H1 (cell line): ENCODE measurements around the gene ANKRD40CL. TPM values are rescaled to one million over a fixed set of nuclear protein-coding genes. Genes with fewer than 3 reads are reported as not detected.

Experiments used
- ATF3 ChIP-seq: IDR thresholded peaks from 2 replicates; pipeline ENCODE4 v1.6.1; 2011; ENCODE audit warnings: low read depth, mild to moderate bottlenecking, low read length; ENCODE audit not compliant: insufficient read depth
- CHD2 ChIP-seq: IDR thresholded peaks from 2 replicates; pipeline ENCODE4 v1.6.1; 2012; ENCODE audit warnings: low read length, improper control_type of control experiment
- GTF2F1 ChIP-seq: IDR thresholded peaks from 2 replicates; pipeline ENCODE4 v1.6.1; 2012; ENCODE audit warnings: low read depth, low read length, improper control_type of control experiment, borderline replicate concordance
- KDM1A ChIP-seq: fragments of 200-600, 300-600 bp; sonication (generic); IDR thresholded peaks from 2 replicates; pipeline ENCODE4 v1.7.1; 2016; ENCODE audit warnings: mild to moderate bottlenecking, low read length, borderline replicate concordance
- TEAD4 ChIP-seq: IDR thresholded peaks from 2 replicates; pipeline ENCODE4 v1.6.1; 2012; ENCODE audit warnings: low read depth, low read length, inconsistent platforms, mixed read lengths
- polyA plus RNA-seq, 7 experiments: library from polyadenylated mRNA; depleted of rRNA in 3 of 7; stranded (reverse) in 5 of 7; unstranded in 2 of 7; fragments of >200 nt in 5 of 7; fragments of 200-250 nt in 2 of 7; gene quantifications; 1 replicate in 5 of 7; 2 replicates in 1 of 7; 4 replicates in 1 of 7; pipeline versions ENCODE4 v1.2.1 to v1.2.3, GENCODE V29; 2011 to 2013; ENCODE audit warnings: missing spikeins in 2 of 7, mixed read lengths in 2 of 7
- total RNA-seq: library from RNA; stranded (reverse); fragmentation: NEBNext Ultra II Directional; extraction: Animal tissue kit (Norgen Biotek cat#: 25700); gene quantifications from 2 replicates; pipeline ENCODE4 v1.2.1, GENCODE V29; 2021

Gene ANKRD40CL
- total and polyA plus RNA-seq, 2 of the 8 experiments (the other 6 are each of a cell fraction or from before 2014, with no cell fraction given): not detected

GRCh38 chr17:50797135-50797810 is 30.0 kb upstream of the ANKRD40CL start (continued):
- no peak for TF ChIP-seq CHD2
- TF ChIP-seq KDM1A: no peak
- no peak for TF ChIP-seq TEAD4
- no peak for TF ChIP-seq ATF3
- TF ChIP-seq GTF2F1: no peak
